Stomach (tissue), 19 donors: ENCODE results near the gene DNTT. TPM values are rescaled to one million over a fixed set of nuclear protein-coding genes. Genes with fewer than 3 reads are reported as not detected.

Source experiments
- DNase-seq, 2 donors: peaks; one replicate each; pipeline versions ENCODE4 v3.0.0 to v3.0.0-alpha.2; 2013 to 2019
- H3K27ac ChIP-seq, 5 donors: fragments of 200-600 bp in 4 of 5; sonication (generic) in 4 of 5; one replicate each; pipeline ENCODE4 v1.5.1; 2013 to 2019; ENCODE audit warnings: mild to moderate bottlenecking in 1 of 5, moderate library complexity in 1 of 5
- H3K27me3 ChIP-seq, 3 donors: fragments of 200-600 bp; sonication (generic); one replicate each; pipeline ENCODE4 v1.5.1; 2017 to 2019; ENCODE audit warnings: mixed run types in 1 of 3
- H3K36me3 ChIP-seq, 4 donors: fragments of 200-600 bp; sonication (generic); 1 replicate in 3 of 4; 2 replicates in 1 of 4; pipeline ENCODE4 v1.5.1; 2016 to 2019
- H3K4me1 ChIP-seq, 4 donors: fragments of 200-600 bp; sonication (generic); one replicate each; pipeline ENCODE4 v1.5.1; 2016 to 2019
- H3K4me3 ChIP-seq, 4 donors: fragments of 200-600 bp; sonication (generic) in 3 of 4; one replicate each; pipeline ENCODE4 v1.5.1; 2016 to 2019; ENCODE audit warnings: mild to moderate bottlenecking in 1 of 4
- H3K9me3 ChIP-seq, 4 donors: fragments of 200-600 bp; sonication (generic); one replicate each; pipeline ENCODE4 v1.5.1; 2016 to 2019
- CTCF ChIP-seq, 7 experiments: fragments of 450-650 bp in 4 of 7; fragments of 200-600 bp in 3 of 7; sonication (generic) in 3 of 7; IDR thresholded peaks; one replicate each; pipeline ENCODE4 v1.5.1; 2016 to 2019; ENCODE audit warnings: antibody characterized with exemption in 7 of 7, control low read depth in 2 of 7, mild to moderate bottlenecking in 1 of 7
- EP300 ChIP-seq: sonication (generic); formaldehyde crosslinking; IDR thresholded peaks from one replicate; pipeline ENCODE4 v1.6.1; 2017; ENCODE audit warnings: antibody characterized with exemption
- POLR2A ChIP-seq, 4 donors: fragments of 450-650 bp; IDR thresholded peaks; one replicate each; pipeline ENCODE4 v1.6.1; 2016; ENCODE audit warnings: antibody characterized with exemption in 4 of 4, control low read depth in 2 of 4, mild to moderate bottlenecking in 1 of 4, moderate library complexity in 1 of 4
- POLR2AphosphoS5 ChIP-seq, 3 donors: sonication (generic); formaldehyde crosslinking; IDR thresholded peaks; one replicate each; pipeline ENCODE4 v1.6.1; 2016; ENCODE audit warnings: antibody characterized with exemption in 3 of 3
- WGBS, 5 donors: extraction: QIAGEN DNeasy Blood & Tissue Kit in 3 of 5; methylation state at CpG; one replicate each; pipeline versions ENCODE4 v1.1.5 to v1.1.7; 2013 to 2018; 5-methylcytosine and 5-hydroxymethylcytosine counted together
- intact Hi-C: fragments of 100-400 bp; cut with DNase I; formaldehyde crosslinking; loops from one replicate; pipeline ENCODE4 v1.15.1; 2023; ENCODE audit warnings: low total_unique reads
- long read RNA-seq, 10 donors: transcript quantifications; one replicate each; lab custom pipeline, GENCODE V29; 2026
- polyA plus RNA-seq, 3 donors: library from polyadenylated mRNA; stranded (reverse); fragments of 200-250 nt; gene quantifications; one replicate each; pipeline ENCODE4 v1.2.3, GENCODE V29; 2013
- total RNA-seq, 5 donors: library from RNA; depleted of rRNA; stranded (reverse); fragments of >200 nt; gene quantifications; one replicate each; pipeline versions ENCODE4 v1.1.0 to v1.2.3, GENCODE V29; 2014 to 2016
- donor health status: healthy with polysubstance abuse.
- donor health status: Bipolar disorder and iron deficiency.
- donor health status: healthy.

The DNTT gene
- total RNA-seq (not detected), polyA plus RNA-seq (not detected)
- long read RNA-seq, donor 1, result 0 reads
- long read RNA-seq, donor 2, result 0 reads
- long read RNA-seq, donor 3, result 0 reads
- long read RNA-seq, donor 4, result 0 reads
- long read RNA-seq, donor 5, result 0 reads
- long read RNA-seq, donor 6, partial matches to known transcripts, result 0 of 1 reads
- long read RNA-seq, donor 6, other reads (novel, unspliced or antisense), result 0 of 1 reads
- long read RNA-seq, donor 7, result 0 reads
- long read RNA-seq, donor 8, result 0 reads
- long read RNA-seq, donor 9, result 0 reads
- long read RNA-seq, donor 10, result 0 reads

GRCh38 chr10:96304230-96304629 lies at the start of gene DNTT:
Gene DNTT (plus strand): TSS chr10:96304434. CDS start chr10:96304498, 64 bp downstream.
- H3K36me3 ChIP-seq, result no peaks in the 10 kb centered on the region
- no peaks in the 10 kb centered on the region for H3K9me3 ChIP-seq
- H3K4me1 ChIP-seq, result peaks cover 0 to 10% (median 7%) of the 10 kb centered on the region in 4 donors
- 73 to 84% (median 83%) methylated on average over 6 to 8 of the region's 8 CpGs for WGBS, 5 donors
- DNase-seq, result no peak
- peaks cover 0 to 7% (median 0%) of the 10 kb centered on the region in 3 donors for H3K27me3 ChIP-seq
- H3K27ac ChIP-seq, result no peak within 1 kb of the TSS
- H3K4me3 ChIP-seq, result no peak within 1 kb of the TSS
- intact Hi-C loops, result no loop called here
- TF ChIP-seq POLR2AphosphoS5 (IDR thresholded peaks at IDR 0.05) (no peak), POLR2A (IDR thresholded peaks at IDR 0.05) (no peak), CTCF (IDR thresholded peaks at IDR 0.05) (no peak), EP300 (no peak)

- 80 to 91% (median 88%) methylated on average over 5 of the region's 5 CpGs for WGBS, 5 donors
- Histone ChIP-seq H3K4me3 (no peak overlapping the region), H3K4me1 (peaks cover 0 to 22% (median 7%) of the 10 kb centered on the region in 4 donors), H3K9me3 (no peaks in the 10 kb centered on the region), H3K27ac (no peak overlapping the region), H3K36me3 (no peaks in the 10 kb centered on the region), H3K27me3 (no peaks in the 10 kb centered on the region)
- intact Hi-C loops, result no loop called here
- DNase-seq, result no peak
- TF ChIP-seq POLR2A (IDR thresholded peaks at IDR 0.05) (no peak), EP300 (no peak), CTCF (IDR thresholded peaks at IDR 0.05) (no peak)
Observed at GRCh38 chr10:96254976-96255375, 49.3 kb upstream of the DNTT start.

GRCh38 chr10:96255549-96256333 lies 48.5 kb upstream of the DNTT start:
- H3K27ac ChIP-seq, result no peak overlapping the region
- DNase-seq, result no peak
- intact Hi-C loops, result no loop called here
- H3K4me3 ChIP-seq, result no peak overlapping the region
- 54 to 69% (median 66%) methylated on average over 6 of the region's 6 CpGs for WGBS, 5 donors
- TF ChIP-seq POLR2A (IDR thresholded peaks at IDR 0.05) (no peak), CTCF (IDR thresholded peaks at IDR 0.05) (no peak), POLR2AphosphoS5 (IDR thresholded peaks at IDR 0.05) (no peak), EP300 (no peak)
- H3K4me1 ChIP-seq, result peaks cover 7 to 22% (median 7%) of the 10 kb centered on the region in 4 donors
- no peaks in the 10 kb centered on the region for H3K9me3 ChIP-seq
- H3K36me3 ChIP-seq, result no peaks in the 10 kb centered on the region
- no peaks in the 10 kb centered on the region for H3K27me3 ChIP-seq

GRCh38 chr10:96257944-96258343 lies 46.3 kb upstream of the DNTT start:
- Histone ChIP-seq H3K9me3 (no peaks in the 10 kb centered on the region), H3K4me3 (no peak overlapping the region), H3K4me1 (peaks cover 7 to 40% (median 11%) of the 10 kb centered on the region in 4 donors), H3K27me3 (no peaks in the 10 kb centered on the region), H3K27ac (peak overlapping the region in 2 of 5 donors; percentile 41 to 50), H3K36me3 (no peaks in the 10 kb centered on the region)
- WGBS, 5 donors, result 21 to 38% (median 26%) methylated on average over 4 of the region's 4 CpGs
- peak in 1 of 2 donors; percentile 64 for DNase-seq
- TF ChIP-seq POLR2AphosphoS5 (IDR thresholded peaks at IDR 0.05), result no peak
- no peak for TF ChIP-seq CTCF (IDR thresholded peaks at IDR 0.05)
- TF ChIP-seq EP300, result no peak
- no peak for TF ChIP-seq POLR2A (IDR thresholded peaks at IDR 0.05)
- intact Hi-C loops, result no loop called here
